HG02623 (cell line): Measurements from ENCODE around the gene PPP5C.
"Not testable (repeated sequence)": the region's sequence is repeated elsewhere in the genome, so short reads cannot be mapped to it uniquely, and the experiment has no call there.

Experiments used
- ATAC-seq: cut with Tn5 transposase; IDR thresholded peaks from one replicate; pipeline ENCODE4 v1.9.1; 2021; ENCODE audit warnings: moderate library complexity; ENCODE audit not compliant: unreplicated experiment

Gene PPP5C

DNA sequence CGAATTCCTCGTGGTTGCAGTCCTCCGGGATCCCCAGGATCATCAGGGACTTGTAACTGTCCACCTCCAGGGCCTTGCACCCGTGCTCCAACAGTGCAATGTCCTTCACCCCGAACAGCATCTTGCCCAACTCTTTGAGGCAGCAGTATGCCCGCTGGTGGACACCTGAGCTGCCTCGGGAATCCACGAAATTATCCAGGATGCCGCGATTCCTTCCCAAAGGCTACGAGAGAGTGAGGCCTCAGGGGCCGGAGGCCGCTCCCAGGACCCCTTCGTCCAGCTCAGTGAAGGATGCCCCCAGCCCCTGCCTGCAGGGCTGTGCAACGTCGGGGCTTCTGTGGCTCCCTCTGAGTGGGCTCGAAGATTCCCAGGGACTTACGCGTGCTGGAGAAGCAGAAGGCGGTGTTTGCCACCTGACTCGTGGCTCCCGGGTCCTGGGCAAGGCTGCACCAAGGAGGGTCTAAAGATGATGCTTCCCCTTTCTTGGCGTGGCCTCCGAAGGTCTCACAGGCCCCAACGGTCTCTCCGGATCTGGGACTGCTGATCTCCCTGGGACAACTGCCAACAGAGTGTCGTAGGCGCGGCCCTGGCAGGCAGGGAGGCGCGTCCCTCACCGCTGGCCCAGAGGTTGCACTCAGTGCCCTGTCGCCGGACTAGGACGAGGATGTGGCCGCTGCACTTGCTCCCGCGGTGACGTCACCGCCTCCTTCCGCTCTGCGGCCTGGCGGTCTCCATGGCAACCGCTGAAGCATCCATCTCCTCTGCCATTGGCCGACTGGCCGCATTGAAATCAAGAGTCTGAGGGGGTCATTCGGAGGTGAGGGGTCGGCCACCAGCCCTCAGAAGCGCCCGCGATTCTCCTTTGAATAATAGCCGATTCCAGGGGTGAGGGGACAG, 81.6 kb downstream of the PPP5C start, which contains the start of gene PNMA8C:
Gene PNMA8C (minus strand): TSS at position 698 of the 897 bp plus-strand sequence. CDS start 577 bp downstream, at position 121.
- ATAC-seq, result no peak

DNA sequence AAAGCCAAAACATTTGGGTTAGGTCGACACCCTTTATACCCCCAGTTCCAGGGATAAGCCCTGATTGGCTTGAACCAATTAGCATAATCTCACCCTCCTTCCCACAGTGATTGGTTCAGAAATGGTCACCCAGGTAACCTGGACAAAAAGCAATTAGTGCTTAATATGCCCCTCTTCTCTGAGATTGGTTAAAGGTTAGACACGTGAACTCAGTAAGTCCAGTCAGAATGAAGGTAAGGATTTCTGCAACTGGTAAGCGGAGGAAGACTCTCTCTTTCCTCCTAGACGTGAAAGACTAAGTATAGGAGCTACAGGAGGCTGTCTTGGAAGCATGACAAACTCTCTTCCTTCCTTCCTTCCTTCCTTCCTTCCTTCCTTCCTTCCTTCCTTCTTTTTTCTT, 83.1 kb downstream of the PPP5C start:
- ATAC-seq, result no peak

DNA sequence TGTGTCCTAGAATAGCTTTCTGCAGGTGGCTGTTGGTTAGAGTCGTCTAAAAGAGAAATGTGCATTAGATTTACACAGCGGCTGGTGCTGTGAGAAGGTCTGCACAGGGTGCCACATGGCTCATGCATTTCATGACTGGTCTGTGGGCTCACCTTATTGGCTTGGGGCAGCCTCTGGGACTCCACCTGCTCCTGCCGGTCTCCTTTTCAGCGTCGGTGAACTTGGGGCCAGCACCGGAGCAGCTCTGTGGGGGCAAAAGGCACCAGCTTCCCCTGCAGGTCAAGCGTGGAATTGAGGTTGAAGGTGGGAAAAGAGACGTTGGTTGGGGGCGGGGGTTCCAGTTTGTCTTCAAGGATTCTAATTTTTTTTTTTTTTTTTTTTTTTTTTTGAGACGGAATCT, 84.9 kb downstream of the PPP5C start:
- ATAC-seq, result no peak

DNA sequence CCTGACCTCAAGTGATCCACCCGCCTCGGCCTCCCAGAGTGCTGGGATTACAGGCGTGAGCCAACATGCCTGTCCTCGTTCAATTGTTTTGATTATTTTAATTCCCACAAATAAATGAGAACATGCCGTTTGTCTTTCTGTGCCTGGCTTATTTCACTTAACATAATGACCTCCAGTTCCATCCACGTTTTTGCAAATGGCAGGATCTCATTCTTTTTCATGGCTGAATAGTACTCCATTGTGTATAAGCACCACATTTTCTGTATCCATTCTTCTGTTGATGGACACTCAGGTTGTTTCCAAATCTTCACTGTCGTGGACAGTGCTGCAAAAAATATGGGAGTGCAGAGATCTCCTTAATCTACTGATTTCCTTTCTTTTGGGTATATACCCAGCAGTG, 86.6 kb downstream of the PPP5C start:
- ATAC-seq, result not testable (repeated sequence)

DNA sequence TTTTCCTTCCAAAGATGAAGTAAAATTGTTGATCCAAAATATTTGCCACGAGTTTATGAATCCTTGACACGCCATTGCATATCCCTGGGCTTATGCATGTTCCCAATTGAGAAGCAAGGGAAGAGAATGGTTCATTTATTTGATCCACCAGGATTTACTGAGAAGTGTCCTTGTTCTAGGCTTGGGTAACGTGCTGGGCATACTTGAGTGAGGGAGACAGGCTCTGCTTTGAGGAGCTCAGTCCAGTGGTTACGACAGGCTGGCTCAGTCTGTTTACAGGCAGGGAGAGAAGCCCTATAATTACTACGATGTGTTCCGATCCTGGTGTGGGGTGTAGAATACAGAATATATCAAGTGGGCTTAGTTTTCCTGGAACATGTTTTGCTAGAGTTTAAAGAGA, 88.1 kb downstream of the PPP5C start:
- no peak for ATAC-seq

DNA sequence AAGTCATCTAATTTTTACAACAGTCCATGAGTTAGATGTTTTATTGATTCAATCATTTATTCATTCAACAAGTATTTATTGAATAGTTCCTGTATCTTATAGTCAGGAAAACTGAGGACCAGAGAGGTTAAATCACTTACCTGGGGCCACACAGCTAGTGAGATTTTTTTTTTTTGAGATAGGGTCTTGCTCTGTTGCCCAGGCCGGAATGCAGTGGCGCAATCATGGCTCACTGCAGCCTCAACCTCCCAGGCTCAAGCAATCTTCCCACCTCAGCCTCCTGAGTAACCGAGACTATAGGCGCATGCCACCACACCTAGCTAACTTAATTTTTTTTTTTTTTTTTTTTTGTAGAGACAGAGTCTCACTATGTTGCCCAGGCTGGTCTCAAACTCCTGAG, 88.8 kb downstream of the PPP5C start:
- ATAC-seq, result not testable (repeated sequence)
